Mononuclear cell (primary cell): Measurements from ENCODE around the gene FLT3. TPM values are rescaled to one million over a fixed set of nuclear protein-coding genes. Genes with fewer than 3 reads are reported as not detected.
"Not testable (repeated sequence)": the region's sequence is repeated elsewhere in the genome, so short reads cannot be mapped to it uniquely, and the experiment has no call there.

ENCODE experiments used
- H3K27me3 ChIP-seq: 2 replicates; pipeline ENCODE4 v1.6.0; 2011; ENCODE audit warnings: low read length, control low read depth; ENCODE audit not compliant: insufficient read depth
- H3K4me1 ChIP-seq: 2 replicates; pipeline ENCODE4 v1.5.1; 2011; ENCODE audit warnings: mild to moderate bottlenecking, low read length, control low read depth; ENCODE audit not compliant: insufficient read depth
- H3K4me3 ChIP-seq: 2 replicates; pipeline ENCODE4 v1.5.1; 2011; ENCODE audit warnings: mild to moderate bottlenecking, low read length, moderate library complexity
- H3K9me3 ChIP-seq: 2 replicates; pipeline ENCODE4 v1.5.1; 2011; ENCODE audit warnings: low read depth, mild to moderate bottlenecking, control low read depth, low read length
- total RNA-seq: library from RNA; depleted of rRNA; stranded (reverse); fragments of >200 nt; gene quantifications from one replicate; pipeline ENCODE4 v1.2.3, GENCODE V29; 2012

FLT3 gene
- total RNA-seq, 1 donor = 4.3 TPM

GRCh38 chr13:28120317-28120716 is 19.9 kb upstream of the FLT3 start:
- Histone ChIP-seq H3K4me1 (no peaks in the 10 kb centered on the region), H3K27me3 (no peaks in the 10 kb centered on the region), H3K9me3 (no peaks in the 10 kb centered on the region), H3K4me3 (no peak overlapping the region)

GRCh38 chr13:28117689-28118377 is 17.5 kb upstream of the FLT3 start:
- Histone ChIP-seq H3K27me3 (no peaks in the 10 kb centered on the region), H3K4me3 (no peak overlapping the region), H3K4me1 (no peaks in the 10 kb centered on the region), H3K9me3 (no peaks in the 10 kb centered on the region)

GRCh38 chr13:28116736-28117135 is 16.4 kb upstream of the FLT3 start:
- H3K4me1 ChIP-seq = no peaks in the 10 kb centered on the region
- no peaks in the 10 kb centered on the region for H3K9me3 ChIP-seq
- H3K27me3 ChIP-seq = no peaks in the 10 kb centered on the region
- no peak overlapping the region for H3K4me3 ChIP-seq

- Histone ChIP-seq H3K9me3 (no peaks in the 10 kb centered on the region), H3K4me1 (peaks cover 3% of the 10 kb centered on the region), H3K4me3 (no peak overlapping the region), H3K27me3 (no peaks in the 10 kb centered on the region)
Observed at GRCh38 chr13:28110414-28110813, 10.0 kb upstream of the FLT3 start.

GRCh38 chr13:28106976-28107375 is 6.6 kb upstream of the FLT3 start:
- no peak overlapping the region for H3K4me3 ChIP-seq
- no peaks in the 10 kb centered on the region for H3K9me3 ChIP-seq
- no peaks in the 10 kb centered on the region for H3K27me3 ChIP-seq
- peaks cover 7% of the 10 kb centered on the region for H3K4me1 ChIP-seq

- peaks cover 28% of the 10 kb centered on the region for H3K4me1 ChIP-seq
- H3K4me3 ChIP-seq, H3K9me3 ChIP-seq: not testable (repeated sequence)
- peaks cover 35% of the 10 kb centered on the region for H3K27me3 ChIP-seq
Observed at GRCh38 chr13:28101886-28102285, 1.5 kb upstream of the FLT3 start.

- Histone ChIP-seq H3K4me1 (peaks cover 42% of the 10 kb centered on the region), H3K4me3 (peak overlapping the region; percentile 37), H3K27me3 (peaks cover 37% of the 10 kb centered on the region), H3K9me3 (no peaks in the 10 kb centered on the region)
Observed at GRCh38 chr13:28099396-28100149, 803 bp downstream of the FLT3 start.

GRCh38 chr13:28097503-28097902 is 2.9 kb downstream of the FLT3 start:
- Histone ChIP-seq H3K4me1 (peaks cover 52% of the 10 kb centered on the region), H3K9me3 (no peaks in the 10 kb centered on the region)

GRCh38 chr13:28094306-28094705 is 6.1 kb downstream of the FLT3 start:
- H3K9me3 ChIP-seq = no peaks in the 10 kb centered on the region
- no peak overlapping the region for H3K4me3 ChIP-seq
- H3K4me1 ChIP-seq = peaks cover 25% of the 10 kb centered on the region
- H3K27me3 ChIP-seq = peaks cover 15% of the 10 kb centered on the region

More at GRCh38 chr13:28097503-28097902, 2.9 kb downstream of the FLT3 start:
- peaks cover 37% of the 10 kb centered on the region for H3K27me3 ChIP-seq
- H3K4me3 ChIP-seq = no peak overlapping the region

- Histone ChIP-seq H3K4me1 (peaks cover 24% of the 10 kb centered on the region), H3K27me3 (peaks cover 11% of the 10 kb centered on the region), H3K4me3 (no peak overlapping the region), H3K9me3 (no peaks in the 10 kb centered on the region)
Observed at GRCh38 chr13:28093881-28094280, 6.5 kb downstream of the FLT3 start.

GRCh38 chr13:28092431-28092830 is 7.9 kb downstream of the FLT3 start:
- no peaks in the 10 kb centered on the region for H3K9me3 ChIP-seq
- H3K4me1 ChIP-seq = peaks cover 24% of the 10 kb centered on the region
- no peak overlapping the region for H3K4me3 ChIP-seq
- H3K27me3 ChIP-seq = peaks cover 3% of the 10 kb centered on the region

- H3K27me3 ChIP-seq = no peaks in the 10 kb centered on the region
- no peak overlapping the region for H3K4me3 ChIP-seq
- H3K9me3 ChIP-seq = no peaks in the 10 kb centered on the region
- peaks cover 6% of the 10 kb centered on the region for H3K4me1 ChIP-seq
Observed at GRCh38 chr13:28089065-28089464, 11.3 kb downstream of the FLT3 start.

- not testable (repeated sequence) for H3K4me1 ChIP-seq, H3K4me3 ChIP-seq, H3K9me3 ChIP-seq, H3K27me3 ChIP-seq
Observed at GRCh38 chr13:28077820-28078219, 22.6 kb downstream of the FLT3 start.

GRCh38 chr13:28077231-28077630 is 23.1 kb downstream of the FLT3 start:
- Histone ChIP-seq H3K27me3 (no peaks in the 10 kb centered on the region), H3K9me3 (no peaks in the 10 kb centered on the region), H3K4me1 (no peaks in the 10 kb centered on the region), H3K4me3 (no peak overlapping the region)

- Histone ChIP-seq H3K4me1 (no peaks in the 10 kb centered on the region), H3K27me3 (no peaks in the 10 kb centered on the region), H3K4me3 (no peak overlapping the region), H3K9me3 (no peaks in the 10 kb centered on the region)
Observed at GRCh38 chr13:28071424-28071823, 29.0 kb downstream of the FLT3 start.

- H3K4me3 ChIP-seq = no peak overlapping the region
- no peaks in the 10 kb centered on the region for H3K4me1 ChIP-seq
- H3K9me3 ChIP-seq = no peaks in the 10 kb centered on the region
Observed at GRCh38 chr13:28067491-28067890, 32.9 kb downstream of the FLT3 start.

More at GRCh38 chr13:28067491-28067890, 32.9 kb downstream of the FLT3 start:
- no peaks in the 10 kb centered on the region for H3K27me3 ChIP-seq
